H1 (cell line): ENCODE results near the gene GPD1. TPM values are rescaled to one million over a fixed set of nuclear protein-coding genes. Genes with fewer than 3 reads are reported as not detected.

Experiments
- CTCF ChIA-PET: fragments of 300-600 bp; sonication (Branson Sonifier 250); formaldehyde crosslinking; loops from one replicate; lab custom pipeline; 2021; ENCODE audit not compliant: partially characterized antibody; lab: Charles Lee
- POLR2A ChIA-PET: fragments of 300-600 bp; sonication (Branson Sonifier 250); formaldehyde crosslinking; loops from one replicate; lab custom pipeline; 2021; ENCODE audit warnings: inconsistent platforms; ENCODE audit not compliant: partially characterized antibody; lab: Charles Lee
- DNase-seq, 2 experiments: peaks; one replicate each; pipeline versions ENCODE4 v3.0.0 to v3.0.0-alpha.2; 2010 to 2022; ENCODE audit warnings: low spot score in 2 of 2, low read depth in 1 of 2, mixed read lengths in 1 of 2
- FAIRE-seq: peaks from 2 replicates; lab custom pipeline; 2011; peaks lifted over from hg19 to GRCh38; lab: Jason Lieb, UNC
- H2AFZ ChIP-seq: 2 replicates; pipeline ENCODE4 v1.8.1; 2012; ENCODE audit warnings: low read length, inconsistent platforms
- H2AK5ac ChIP-seq: 2 replicates; pipeline ENCODE4 v1.6.1; 2013; ENCODE audit warnings: low read depth, low read length
- H2BK120ac ChIP-seq: replicated peaks from 2 replicates; pipeline ENCODE3; 2013; ENCODE audit warnings: low read depth, low read length, inconsistent platforms
- H2BK12ac ChIP-seq: 2 replicates; pipeline ENCODE4 v1.6.1; 2013; ENCODE audit warnings: low read depth, low read length
- H2BK15ac ChIP-seq: 2 replicates; pipeline ENCODE4 v1.6.1; 2013; ENCODE audit warnings: low read length
- H2BK20ac ChIP-seq: 2 replicates; pipeline ENCODE4 v1.6.1; 2013; ENCODE audit warnings: low read length
- H2BK5ac ChIP-seq: 2 replicates; pipeline ENCODE4 v1.6.1; 2013; ENCODE audit warnings: low read depth, low read length
- H3K14ac ChIP-seq: 2 replicates; pipeline ENCODE4 v1.6.1; 2013; ENCODE audit warnings: inconsistent platforms; ENCODE audit not compliant: insufficient read length
- H3K18ac ChIP-seq: 2 replicates; pipeline ENCODE4 v1.6.1; 2013; ENCODE audit warnings: low read length; ENCODE audit errors: extremely low read depth
- H3K23ac ChIP-seq: 2 replicates; pipeline ENCODE4 v1.6.1; 2013; ENCODE audit warnings: inconsistent platforms; ENCODE audit not compliant: insufficient read length
- H3K23me2 ChIP-seq: 2 replicates; pipeline ENCODE4 v1.6.1; 2013; ENCODE audit warnings: low read depth, low read length
- H3K27ac ChIP-seq: 2 replicates; pipeline ENCODE4 v1.6.1; 2011; ENCODE audit warnings: low read depth, low read length, inconsistent platforms
- H3K27me3 ChIP-seq, 4 experiments: replicated peaks in 1 of 4; 1 replicate in 1 of 4; 2 replicates in 3 of 4; pipeline versions ENCODE4 v1.6.1 to v1.8.1; 2011 to 2013; ENCODE audit warnings: low read length in 3 of 4, mild to moderate bottlenecking in 3 of 4, inconsistent platforms in 2 of 4, mixed read lengths in 2 of 4, moderate library complexity in 1 of 4; ENCODE audit not compliant: control insufficient read depth in 3 of 4, insufficient read depth in 3 of 4; ENCODE audit errors: extremely low read depth in 1 of 4
- H3K36me3 ChIP-seq, 4 experiments: 2 replicates each; pipeline versions ENCODE4 v1.6.1 to v1.8.1; 2011 to 2013; ENCODE audit warnings: mild to moderate bottlenecking in 4 of 4, low read length in 3 of 4, moderate library complexity in 2 of 4, control low read depth in 1 of 4, inconsistent platforms in 1 of 4; ENCODE audit not compliant: insufficient read depth in 4 of 4, control insufficient read depth in 2 of 4
- H3K4ac ChIP-seq: replicated peaks from 2 replicates; pipeline ENCODE3; 2013; ENCODE audit warnings: low read length, low read depth, mixed read lengths, inconsistent platforms; ENCODE audit not compliant: insufficient read length
- H3K4me1 ChIP-seq, 4 experiments: replicated peaks in 1 of 4; 1 replicate in 1 of 4; 2 replicates in 3 of 4; pipeline versions ENCODE4 v1.6.1 to v1.8.1; 2011 to 2013; ENCODE audit warnings: low read length in 3 of 4, inconsistent platforms in 2 of 4, mixed read lengths in 1 of 4; ENCODE audit not compliant: insufficient read depth in 4 of 4, control insufficient read depth in 3 of 4
- H3K4me2 ChIP-seq, 2 experiments: 2 replicates each; pipeline versions ENCODE4 v1.6.1 to v1.8.1; 2011 to 2013; ENCODE audit warnings: low read depth in 2 of 2, low read length in 2 of 2, control low read depth in 1 of 2, inconsistent platforms in 1 of 2, mild to moderate bottlenecking in 1 of 2; ENCODE audit not compliant: insufficient read depth in 1 of 2
- H3K4me3 ChIP-seq, 4 experiments: fragments of 200-600, 300-600 bp in 1 of 4; sonication (generic), shearing (Covaris generic), sonication (Bioruptor Twin) in 1 of 4; 2 replicates each; pipeline versions ENCODE4 v1.5.1 to v1.8.1; 2011 to 2016; ENCODE audit warnings: low read length in 4 of 4, low read depth in 3 of 4, control low read depth in 2 of 4, inconsistent platforms in 2 of 4, mild to moderate bottlenecking in 2 of 4, mixed read lengths in 1 of 4, moderate library complexity in 1 of 4; ENCODE audit not compliant: insufficient read depth in 2 of 4; ENCODE audit errors: extremely low read depth in 1 of 4
- H3K56ac ChIP-seq: replicated peaks from 2 replicates; pipeline ENCODE3; 2013; ENCODE audit warnings: low read depth, mild to moderate bottlenecking, mixed read lengths, low read length, inconsistent platforms; ENCODE audit not compliant: insufficient read length
- H3K79me1 ChIP-seq: 2 replicates; pipeline ENCODE4 v1.6.1; 2013; ENCODE audit warnings: low read depth, low read length, control low read depth
- H3K79me2 ChIP-seq, 2 experiments: 2 replicates each; pipeline versions ENCODE4 v1.6.1 to v1.8.1; 2012 to 2013; ENCODE audit warnings: low read length in 2 of 2, mild to moderate bottlenecking in 2 of 2, inconsistent platforms in 1 of 2; ENCODE audit not compliant: insufficient read depth in 2 of 2, control insufficient read depth in 1 of 2
- H3K9ac ChIP-seq, 4 experiments: replicated peaks in 1 of 4; 1 replicate in 1 of 4; 2 replicates in 3 of 4; pipeline versions ENCODE4 v1.6.1 to v1.8.1; 2011 to 2013; ENCODE audit warnings: low read depth in 3 of 4, low read length in 3 of 4, control low read depth in 2 of 4, mild to moderate bottlenecking in 2 of 4, moderate library complexity in 2 of 4, inconsistent platforms in 1 of 4; ENCODE audit errors: extremely low read depth in 1 of 4
- H3K9me3 ChIP-seq, 2 experiments: 2 replicates each; pipeline versions ENCODE4 v1.6.1 to v1.8.1; 2012 to 2013; ENCODE audit warnings: mild to moderate bottlenecking in 2 of 2, moderate library complexity in 2 of 2, control low read depth in 1 of 2, inconsistent platforms in 1 of 2, low read depth in 1 of 2, low read length in 1 of 2, mixed read lengths in 1 of 2; ENCODE audit not compliant: insufficient read depth in 2 of 2
- H4K20me1 ChIP-seq, 2 experiments: replicated peaks in 1 of 2; 2 replicates each; pipeline versions ENCODE3 to v1.8.1; 2011 to 2013; ENCODE audit warnings: inconsistent platforms in 2 of 2, low read length in 2 of 2, mild to moderate bottlenecking in 1 of 2; ENCODE audit not compliant: insufficient read depth in 2 of 2, control insufficient read depth in 1 of 2
- H4K5ac ChIP-seq: 2 replicates; pipeline ENCODE4 v1.6.1; 2013; ENCODE audit warnings: low read length, low read depth, mixed read lengths, inconsistent platforms; ENCODE audit not compliant: insufficient read length
- H4K8ac ChIP-seq: 2 replicates; pipeline ENCODE4 v1.8.0; 2013; ENCODE audit warnings: mild to moderate bottlenecking, moderate library complexity, low read length, inconsistent platforms; ENCODE audit not compliant: insufficient read depth; ENCODE audit errors: extremely low read depth
- H4K91ac ChIP-seq: replicated peaks from 2 replicates; pipeline ENCODE3; 2013; ENCODE audit warnings: low read length, mixed read lengths, inconsistent platforms; ENCODE audit not compliant: insufficient read length
- EZH2 ChIP-seq: fragments of 200-600 bp; sonication (generic); IDR thresholded peaks from 2 replicates; pipeline ENCODE4 v1.7.1; 2012; ENCODE audit warnings: low read depth, mild to moderate bottlenecking, moderate library complexity, low read length, inconsistent platforms; ENCODE audit not compliant: severe bottlenecking
- PHF8 ChIP-seq: fragments of 200-600 bp; sonication (generic); conservative IDR thresholded peaks from 2 replicates; pipeline ENCODE4 v1.7.1; 2012; ENCODE audit warnings: low read depth, mild to moderate bottlenecking, inconsistent platforms, low read length, moderate library complexity
- RNF2 ChIP-seq: fragments of 200-900, 300-1000 bp; sonication (generic); IDR thresholded peaks from 2 replicates; pipeline ENCODE4 v1.7.1; 2016; ENCODE audit warnings: borderline replicate concordance, low read depth, mild to moderate bottlenecking, antibody characterized with exemption, low read length; ENCODE audit not compliant: poor library complexity, severe bottlenecking; ENCODE audit errors: missing control alignments
- WGBS, 2 experiments: shearing (Covaris generic) in 1 of 2; methylation state at CpG; one replicate each; pipeline versions ENCODE4 v1.1.6 to v1.1.7; 2013 to 2015; ENCODE audit warnings: low lambda C conversion rate in 2 of 2, mixed read lengths in 2 of 2, inconsistent platforms in 1 of 2, low coverage in 1 of 2, missing lambda C conversion rate in 1 of 2; ENCODE audit not compliant: insufficient replicate concordance in 2 of 2, insufficient coverage in 1 of 2, insufficient read length in 1 of 2; ENCODE audit errors: extremely low coverage in 1 of 2, missing lambda C conversion rate in 1 of 2; 5-methylcytosine and 5-hydroxymethylcytosine counted together
- polyA plus RNA-seq, 7 experiments: library from polyadenylated mRNA; depleted of rRNA in 3 of 7; stranded (reverse) in 5 of 7; unstranded in 2 of 7; fragments of >200 nt in 5 of 7; fragments of 200-250 nt in 2 of 7; gene quantifications; 1 replicate in 5 of 7; 2 replicates in 1 of 7; 4 replicates in 1 of 7; pipeline versions ENCODE4 v1.2.1 to v1.2.3, GENCODE V29; 2011 to 2013; ENCODE audit warnings: missing spikeins in 2 of 7, mixed read lengths in 2 of 7
- total RNA-seq: library from RNA; stranded (reverse); fragmentation: NEBNext Ultra II Directional; extraction: Animal tissue kit (Norgen Biotek cat#: 25700); gene quantifications from 2 replicates; pipeline ENCODE4 v1.2.1, GENCODE V29; 2021
- TF ChIP-seq, protein P1 (sequence below): IDR thresholded peaks from 2 replicates; pipeline ENCODE4 v1.6.1; 2012; ENCODE audit warnings: inconsistent platforms

The GPD1 gene
- total and polyA plus RNA-seq, 2 of the 8 experiments (the other 6 are each of a cell fraction or from before 2014, with no cell fraction given): 0.45 to 0.74 TPM

GRCh38 chr12:50057896-50058670, 45.7 kb upstream of the GPD1 start:
- H3K79me1 ChIP-seq: no peaks in the 10 kb centered on the region
- ChIA-PET CTCF (interaction anchor here (0.5 to 22.8 kb wide), 7 partner anchors 14 to 366 kb away, joined by 3 to 420 read pairs (median 6); partner anchors contain the start of genes AQP6 and SMARCD1), POLR2A (interaction anchor here (1.0 to 1.3 kb wide), 2 partner anchors 8 to 19 kb away, joined by 3 to 5 read pairs; no protein-coding TSS in a partner anchor)
- H4K91ac ChIP-seq: no peak overlapping the region
- H3K4me1 ChIP-seq: peaks cover 3 to 9% (median 8%) of the 10 kb centered on the region in 4 experiments
- H3K4me2 ChIP-seq: peak overlapping the region; percentile 94 to 95
- no peak overlapping the region for H3K9ac ChIP-seq
- H2AFZ ChIP-seq: no peak overlapping the region
- no peak overlapping the region for H3K18ac ChIP-seq
- peak overlapping the region; percentile 36 to 74 (median 65); a peak in 7 of 8 replicates for H3K4me3 ChIP-seq
- H3K56ac ChIP-seq: no peak overlapping the region
- no peak overlapping the region for H2BK5ac ChIP-seq
- no peak for FAIRE-seq
- peaks cover 8% of the 10 kb centered on the region for H3K23me2 ChIP-seq
- whole genome bisulfite sequencing, 2 experiments: 28% methylated on average over 16 of the region's 30 CpGs; no CpG with 5 or more reads in 1 of the 2 experiments
- no peak overlapping the region for H2BK12ac ChIP-seq
- peaks cover 2 to 4% of the 10 kb centered on the region in 2 experiments for H4K20me1 ChIP-seq
- DNase-seq: peak in 1 of 2 experiments; percentile 46
- H2BK20ac ChIP-seq: no peak overlapping the region
- TF ChIP-seq RNF2: peak; percentile 13
- 0 out of 2 replicates have a peak, but pooled peaks have one; percentile 26 for TF ChIP-seq PHF8
- peak; percentile 12 for TF ChIP-seq EZH2
- TF ChIP-seq, protein P1, sequence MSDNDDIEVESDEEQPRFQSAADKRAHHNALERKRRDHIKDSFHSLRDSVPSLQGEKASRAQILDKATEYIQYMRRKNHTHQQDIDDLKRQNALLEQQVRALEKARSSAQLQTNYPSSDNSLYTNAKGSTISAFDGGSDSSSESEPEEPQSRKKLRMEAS: no peak
- no peak overlapping the region for H3K23ac ChIP-seq
- no peak overlapping the region for H3K4ac ChIP-seq
- no peak overlapping the region for H3K14ac ChIP-seq
- no peak overlapping the region for H4K8ac ChIP-seq
- 0 out of 2 replicates have a peak overlapping the region, but pooled peaks have one; percentile 75 for H2AK5ac ChIP-seq
- H3K27me3 ChIP-seq: peaks cover 26 to 74% (median 59%) of the 10 kb centered on the region in 4 experiments
- no peak overlapping the region for H3K27ac ChIP-seq
- no peaks in the 10 kb centered on the region for H3K79me2 ChIP-seq
- H3K9me3 ChIP-seq: no peaks in the 10 kb centered on the region
- no peak overlapping the region for H4K5ac ChIP-seq
- H2BK15ac ChIP-seq: no peak overlapping the region
- no peaks in the 10 kb centered on the region for H3K36me3 ChIP-seq
- H2BK120ac ChIP-seq: no peak overlapping the region
